Immature natural killer cell (primary cell): ENCODE measurements around the gene SCGB1A1. TPM values are rescaled to one million over a fixed set of nuclear protein-coding genes. Genes with fewer than 3 reads are reported as not detected.

Experiments
- DNase-seq, 3 donors: peaks; one replicate each; pipeline ENCODE4 v3.0.0; 2022; ENCODE audit warnings: mixed read lengths in 1 of 3
- H3K27ac Mint-ChIP-seq, 6 donors: one replicate each; pipeline ENCODE4 v1.8.0; 2020; ENCODE audit warnings: mixed read lengths in 6 of 6, mild to moderate bottlenecking in 5 of 6, inconsistent platforms in 4 of 6, moderate library complexity in 3 of 6
- H3K27me3 Mint-ChIP-seq, 3 donors: one replicate each; pipeline ENCODE4 v1.8.0; 2020 to 2021; ENCODE audit warnings: low read depth in 3 of 3, mild to moderate bottlenecking in 3 of 3, mixed read lengths in 3 of 3, moderate library complexity in 3 of 3, inconsistent platforms in 1 of 3
- H3K36me3 Mint-ChIP-seq, 3 donors: one replicate each; pipeline ENCODE4 v1.8.0; 2020; ENCODE audit warnings: mixed read lengths in 3 of 3, inconsistent platforms in 2 of 3, mild to moderate bottlenecking in 2 of 3
- H3K4me1 Mint-ChIP-seq, 2 donors: one replicate each; pipeline ENCODE4 v1.8.0; 2020; ENCODE audit warnings: inconsistent platforms in 2 of 2, mild to moderate bottlenecking in 2 of 2, mixed read lengths in 2 of 2, moderate library complexity in 1 of 2
- H3K4me3 Mint-ChIP-seq, 5 donors: one replicate each; pipeline ENCODE4 v1.8.0; 2020; ENCODE audit warnings: mild to moderate bottlenecking in 5 of 5, mixed read lengths in 5 of 5, inconsistent platforms in 3 of 5, moderate library complexity in 3 of 5
- H3K9me3 Mint-ChIP-seq, 6 donors: one replicate each; pipeline ENCODE4 v1.8.0; 2020; ENCODE audit warnings: mild to moderate bottlenecking in 6 of 6, mixed read lengths in 6 of 6, inconsistent platforms in 4 of 6, moderate library complexity in 3 of 6
- polyA plus RNA-seq, 3 donors: library from polyadenylated mRNA; unstranded; fragments of 300-500 nt; fragmentation: Illumina TruSeq; gene quantifications; one replicate each; pipeline ENCODE4 v1.2.3, GENCODE V29; 2021

SCGB1A1 gene
- polyA plus RNA-seq, 3 donors from 2014 or later = not detected

GRCh38 chr11:62419943-62420342 is 1.1 kb downstream of the SCGB1A1 start:
- Mint-ChIP-seq H3K36me3 (no peaks in the 10 kb centered on the region), H3K9me3 (no peaks in the 10 kb centered on the region), H3K4me1 (peaks cover 5 to 8% of the 10 kb centered on the region in 2 donors), H3K27ac (no peak overlapping the region), H3K4me3 (no peak overlapping the region), H3K27me3 (peaks cover 0 to 11% (median 3%) of the 10 kb centered on the region in 3 donors)
- DNase-seq = no peak

DNA sequence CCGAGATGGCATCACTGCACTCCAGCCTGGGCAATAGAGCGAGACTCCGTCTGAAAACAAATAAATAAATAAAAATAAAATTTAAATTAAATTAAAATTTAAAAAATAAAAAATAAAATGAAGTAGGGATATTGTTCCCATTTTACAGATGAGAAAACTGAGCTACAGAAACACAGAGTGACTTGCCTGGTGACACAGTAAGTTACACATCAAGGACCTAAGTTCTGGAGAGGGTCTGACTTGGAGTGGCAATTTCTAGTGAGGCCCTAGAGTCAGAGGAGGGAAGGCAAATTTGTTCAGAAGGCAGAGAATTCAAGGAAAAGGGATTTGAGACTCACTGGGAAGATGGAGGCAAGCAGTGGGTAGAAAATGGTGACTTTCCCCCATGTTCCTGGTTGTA is 2.0 kb downstream of the SCGB1A1 start:
- Mint-ChIP-seq H3K9me3 (no peaks in the 10 kb centered on the region), H3K27ac (peak overlapping the region in 1 of 6 donors; percentile 65), H3K4me3 (peak overlapping the region in 1 of 5 donors; percentile 12), H3K36me3 (no peaks in the 10 kb centered on the region), H3K27me3 (peaks cover 0 to 11% (median 5%) of the 10 kb centered on the region in 3 donors), H3K4me1 (peaks cover 7 to 8% of the 10 kb centered on the region in 2 donors)
- no peak for DNase-seq

DNA sequence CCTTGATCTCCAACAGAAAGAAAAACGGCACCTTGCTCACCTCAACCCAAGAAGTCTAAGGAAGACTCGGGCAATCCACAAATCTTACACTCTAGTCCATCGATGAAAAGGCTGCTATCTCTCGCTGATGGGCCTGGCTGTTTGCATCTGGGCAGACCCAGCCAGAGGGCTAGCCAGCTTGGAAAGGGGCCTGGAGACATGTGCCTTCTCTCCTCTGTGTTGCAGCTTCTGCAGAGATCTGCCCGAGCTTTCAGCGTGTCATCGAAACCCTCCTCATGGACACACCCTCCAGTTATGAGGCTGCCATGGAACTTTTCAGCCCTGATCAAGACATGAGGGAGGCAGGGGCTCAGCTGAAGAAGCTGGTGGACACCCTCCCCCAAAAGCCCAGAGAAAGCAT is 3.2 kb downstream of the SCGB1A1 start:
- H3K27ac Mint-ChIP-seq = no peak overlapping the region

GRCh38 chr11:62423012-62423411 is 4.2 kb downstream of the SCGB1A1 start:
- H3K36me3 Mint-ChIP-seq = no peaks in the 10 kb centered on the region
- H3K27ac Mint-ChIP-seq = no peak overlapping the region
- H3K4me1 Mint-ChIP-seq = peaks cover 25 to 27% of the 10 kb centered on the region in 2 donors
- no peaks in the 10 kb centered on the region for H3K9me3 Mint-ChIP-seq
- peaks cover 3 to 10% (median 5%) of the 10 kb centered on the region in 3 donors for H3K27me3 Mint-ChIP-seq
- no peak overlapping the region for H3K4me3 Mint-ChIP-seq
- DNase-seq = no peak

More for the DNA sequence above, 3.2 kb downstream of the SCGB1A1 start:
- Mint-ChIP-seq H3K27me3 (peaks cover 0 to 11% (median 5%) of the 10 kb centered on the region in 3 donors), H3K9me3 (no peaks in the 10 kb centered on the region), H3K4me3 (no peak overlapping the region), H3K36me3 (no peaks in the 10 kb centered on the region), H3K4me1 (peaks cover 16 to 19% of the 10 kb centered on the region in 2 donors)
- no peak for DNase-seq

- Mint-ChIP-seq H3K4me1 (peaks cover 50 to 72% of the 10 kb centered on the region in 2 donors), H3K4me3 (peak overlapping the region; percentile 13 to 60 (median 42)), H3K36me3 (no peaks in the 10 kb centered on the region), H3K27ac (peak overlapping the region in 5 of 6 donors; percentile 68 to 94 (median 77)), H3K27me3 (peaks cover 5 to 10% (median 5%) of the 10 kb centered on the region in 3 donors), H3K9me3 (no peaks in the 10 kb centered on the region)
- no peak for DNase-seq
These were observed 8.9 kb downstream of the SCGB1A1 start for GRCh38 chr11:62427630-62428233.

- Mint-ChIP-seq H3K27ac (peak overlapping the region in 4 of 6 donors; percentile 52 to 75 (median 68)), H3K27me3 (peaks cover 5 to 8% (median 5%) of the 10 kb centered on the region in 3 donors), H3K36me3 (no peaks in the 10 kb centered on the region), H3K4me1 (peaks cover 56 to 82% of the 10 kb centered on the region in 2 donors), H3K9me3 (no peaks in the 10 kb centered on the region), H3K4me3 (peak overlapping the region in 3 of 5 donors; percentile 5 to 20 (median 19))
- DNase-seq = no peak
These were observed 10.2 kb downstream of the SCGB1A1 start for GRCh38 chr11:62428871-62429560.

GRCh38 chr11:62430425-62430824 is 11.6 kb downstream of the SCGB1A1 start:
- H3K4me3 Mint-ChIP-seq = peak overlapping the region in 1 of 5 donors; percentile 5
- no peaks in the 10 kb centered on the region for H3K36me3 Mint-ChIP-seq
- H3K27ac Mint-ChIP-seq = peak overlapping the region in 1 of 6 donors; percentile 79
- H3K27me3 Mint-ChIP-seq = peaks cover 1 to 5% (median 3%) of the 10 kb centered on the region in 3 donors
- H3K9me3 Mint-ChIP-seq = no peaks in the 10 kb centered on the region
- DNase-seq = no peak
- peaks cover 53 to 86% of the 10 kb centered on the region in 2 donors for H3K4me1 Mint-ChIP-seq

GRCh38 chr11:62431171-62431901 is 12.5 kb downstream of the SCGB1A1 start:
- Mint-ChIP-seq H3K27ac (peak overlapping the region in 1 of 6 donors; percentile 55), H3K4me3 (peak overlapping the region in 1 of 5 donors; percentile 6), H3K4me1 (peaks cover 56 to 90% of the 10 kb centered on the region in 2 donors), H3K27me3 (peaks cover 2 to 5% (median 3%) of the 10 kb centered on the region in 3 donors), H3K9me3 (no peaks in the 10 kb centered on the region), H3K36me3 (no peaks in the 10 kb centered on the region)
- DNase-seq = no peak

DNA sequence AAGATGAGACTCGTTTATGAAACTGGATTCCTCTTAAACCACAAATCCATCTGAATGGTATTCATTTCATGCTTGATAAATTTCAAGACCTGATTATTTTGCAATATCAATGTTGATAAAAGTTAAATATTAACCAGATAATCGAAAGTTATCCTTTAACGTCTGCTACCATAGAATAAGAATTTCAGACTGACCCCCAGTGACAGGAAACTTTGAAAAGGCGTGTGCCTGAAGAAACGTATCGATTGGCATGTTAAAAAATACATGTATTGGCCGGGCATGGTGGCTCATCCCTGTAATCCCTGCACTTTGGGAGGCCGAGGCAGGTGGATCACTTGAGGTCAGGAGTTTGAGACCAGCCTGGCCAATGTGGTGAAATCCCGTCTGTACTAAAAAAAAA is 13.9 kb downstream of the SCGB1A1 start:
- no peak overlapping the region for H3K27ac Mint-ChIP-seq
- no peak overlapping the region for H3K4me3 Mint-ChIP-seq
- no peak for DNase-seq
- H3K4me1 Mint-ChIP-seq = peaks cover 44 to 78% of the 10 kb centered on the region in 2 donors
- no peaks in the 10 kb centered on the region for H3K9me3 Mint-ChIP-seq
- no peaks in the 10 kb centered on the region for H3K36me3 Mint-ChIP-seq
- H3K27me3 Mint-ChIP-seq = peaks cover 0 to 2% (median 2%) of the 10 kb centered on the region in 3 donors

DNA sequence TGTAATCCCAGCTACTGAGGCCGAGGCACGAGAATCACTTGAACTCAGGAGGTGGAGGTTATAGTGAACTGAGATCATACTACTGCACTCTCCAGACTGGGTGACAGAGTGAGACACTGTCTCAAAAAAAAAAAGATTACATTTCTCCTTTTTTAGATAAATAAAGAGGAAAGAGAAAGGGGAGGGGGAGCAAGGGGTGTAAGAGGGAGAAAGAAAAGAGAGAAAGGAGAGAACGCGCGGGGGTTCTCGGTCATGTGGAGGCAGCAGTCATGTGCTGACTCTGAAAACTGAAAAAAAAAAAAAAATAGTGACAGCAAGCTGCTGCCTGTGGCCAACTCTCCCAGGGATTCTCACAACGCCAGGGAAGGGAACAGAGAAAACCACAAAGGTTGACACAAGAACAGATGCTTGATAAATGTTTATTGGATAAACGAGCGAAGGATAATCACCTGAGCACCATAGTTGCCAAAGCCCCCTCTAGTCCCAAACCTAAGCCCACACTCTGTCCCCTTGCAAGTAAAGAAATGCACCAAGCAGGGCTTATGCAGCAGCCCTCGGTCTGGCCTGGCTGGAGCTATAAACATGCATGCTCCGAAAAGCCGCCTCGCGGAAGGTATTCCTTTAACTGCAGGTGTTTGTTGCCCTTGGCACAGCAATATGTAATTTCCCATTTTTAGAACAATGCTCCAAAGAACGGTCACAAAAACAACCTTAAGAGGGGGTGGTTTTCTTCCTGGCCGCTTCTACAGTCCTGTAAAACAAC is 14.5 kb downstream of the SCGB1A1 start:
- no peak for DNase-seq
- peak overlapping the region in 2 of 5 donors; percentile 23 to 35 for H3K4me3 Mint-ChIP-seq
- peak overlapping the region in 3 of 6 donors; percentile 17 to 37 (median 33) for H3K27ac Mint-ChIP-seq
- H3K36me3 Mint-ChIP-seq = no peaks in the 10 kb centered on the region
- peaks cover 0 to 2% (median 2%) of the 10 kb centered on the region in 3 donors for H3K27me3 Mint-ChIP-seq
- no peaks in the 10 kb centered on the region for H3K9me3 Mint-ChIP-seq
- H3K4me1 Mint-ChIP-seq = peaks cover 41 to 73% of the 10 kb centered on the region in 2 donors

GRCh38 chr11:62433904-62434276 is 15.1 kb downstream of the SCGB1A1 start:
- no peak for DNase-seq
- H3K27ac Mint-ChIP-seq = peak overlapping the region in 4 of 6 donors; percentile 17 to 89 (median 30)

DNA sequence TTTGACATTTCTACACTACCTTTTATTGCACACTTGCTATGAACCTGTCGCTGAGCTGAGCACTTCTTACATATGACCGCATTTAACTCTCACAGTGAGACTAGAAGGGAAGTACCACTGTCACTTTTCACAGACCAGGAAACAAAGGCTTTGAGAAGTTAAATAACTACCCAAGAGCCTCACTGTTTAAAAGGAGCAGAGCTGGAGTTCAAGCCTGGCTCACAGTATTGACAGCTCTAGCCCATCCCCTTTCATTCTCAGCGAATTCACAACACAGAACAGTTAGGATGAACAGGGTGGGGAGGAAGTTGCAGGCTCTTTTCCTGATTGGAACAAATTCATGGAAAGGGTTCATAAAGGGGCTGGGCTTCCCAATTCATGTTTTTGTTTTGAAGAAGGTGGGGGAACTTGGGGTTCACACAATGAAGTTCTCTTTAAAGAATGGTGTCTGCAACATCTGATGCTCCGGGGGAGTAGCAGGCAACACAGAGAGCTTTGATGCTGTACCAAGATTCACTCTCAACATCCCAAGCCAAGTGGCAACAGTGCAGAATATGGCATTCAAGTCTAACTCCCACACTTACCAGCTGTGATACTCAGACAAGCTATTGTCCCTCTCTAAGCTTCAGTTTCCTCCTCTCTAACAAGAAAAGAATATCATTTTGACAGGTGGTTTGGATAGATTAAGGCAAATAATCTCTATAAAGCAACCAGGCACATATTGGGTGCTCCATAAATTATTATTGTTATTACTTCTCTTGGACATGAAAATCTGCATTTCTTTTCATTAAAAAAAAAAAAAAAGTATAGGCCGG is 17.2 kb downstream of the SCGB1A1 start:
- no peak overlapping the region for H3K4me3 Mint-ChIP-seq
- peaks cover 0 to 2% (median 2%) of the 10 kb centered on the region in 3 donors for H3K27me3 Mint-ChIP-seq
- DNase-seq = no peak
- peaks cover 18 to 47% of the 10 kb centered on the region in 2 donors for H3K4me1 Mint-ChIP-seq
- H3K27ac Mint-ChIP-seq = peak overlapping the region in 2 of 6 donors; percentile 28 to 76
- no peaks in the 10 kb centered on the region for H3K36me3 Mint-ChIP-seq
- no peaks in the 10 kb centered on the region for H3K9me3 Mint-ChIP-seq

More at GRCh38 chr11:62433904-62434276, 15.1 kb downstream of the SCGB1A1 start:
- H3K9me3 Mint-ChIP-seq = no peaks in the 10 kb centered on the region
- H3K36me3 Mint-ChIP-seq = no peaks in the 10 kb centered on the region
- peaks cover 0 to 2% (median 2%) of the 10 kb centered on the region in 3 donors for H3K27me3 Mint-ChIP-seq
- peak overlapping the region in 2 of 5 donors; percentile 23 to 35 for H3K4me3 Mint-ChIP-seq
- peaks cover 36 to 68% of the 10 kb centered on the region in 2 donors for H3K4me1 Mint-ChIP-seq
